HCT116 (cell line): Measurements from ENCODE around the gene PAX7.

Experiments used
- POLR2A ChIP-seq: IDR thresholded peaks from 2 replicates; pipeline ENCODE4 v1.7.0; 2011; ENCODE audit warnings: borderline replicate concordance; ENCODE audit not compliant: insufficient read depth, insufficient read length; ENCODE audit errors: extremely low read depth
- ZNF274 ChIP-seq: fragments of 200-500 bp; sonication (Bioruptor generic); IDR thresholded peaks from 2 replicates; pipeline ENCODE4 v1.6.1; 2014; ENCODE audit warnings: mild to moderate bottlenecking, low read depth, low read length, inconsistent platforms

DNA sequence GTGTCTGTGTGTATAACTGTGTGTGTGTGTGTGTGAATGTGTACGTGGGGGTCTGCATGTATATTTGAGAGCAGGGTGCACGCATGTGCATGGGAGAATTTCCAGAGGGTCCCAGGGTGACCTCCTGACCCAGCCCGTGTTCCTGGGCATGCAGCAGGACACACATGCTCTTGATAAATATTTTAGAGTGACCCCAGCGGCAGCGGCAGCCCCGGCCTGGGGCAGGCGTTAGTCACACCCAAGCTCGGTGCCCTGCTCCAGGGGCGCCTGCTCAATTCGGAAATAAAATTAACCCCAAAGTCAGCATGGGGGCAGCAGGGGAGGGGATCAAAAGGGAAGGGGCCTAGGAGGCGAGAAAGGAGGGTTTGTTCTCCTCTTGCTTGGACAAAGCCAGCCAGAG, 107.5 kb downstream of the PAX7 start:
- TF ChIP-seq POLR2A (no peak), ZNF274 (no peak)
